Loucy (cell line): ENCODE measurements around the gene BBLN.

Experiments
- H2AFZ ChIP-seq: fragments of 200-600 bp; sonication (generic); 2 replicates; pipeline ENCODE4 v1.6.0; 2016; ENCODE audit warnings: antibody characterized with exemption, mild to moderate bottlenecking, low read length, moderate library complexity
- H3F3A ChIP-seq: fragments of 200-600 bp; 2 replicates; pipeline ENCODE4 v1.6.0; 2016; ENCODE audit warnings: antibody characterized with exemption, low read depth, mild to moderate bottlenecking
- H3K27me3 ChIP-seq: fragments of 200-600 bp; sonication (generic); 2 replicates; pipeline ENCODE4 v1.6.1; 2014; ENCODE audit warnings: low read length, mild to moderate bottlenecking; ENCODE audit not compliant: insufficient read depth, poor library complexity, severe bottlenecking
- H3K36me3 ChIP-seq: fragments of 200-600 bp; sonication (generic); 2 replicates; pipeline ENCODE4 v1.6.1; 2016; ENCODE audit warnings: low read length; ENCODE audit not compliant: insufficient read depth
- H3K4me1 ChIP-seq: fragments of 200-600 bp; sonication (generic); 2 replicates; pipeline ENCODE4 v1.5.1; 2014; ENCODE audit warnings: low read length, mild to moderate bottlenecking; ENCODE audit not compliant: insufficient read depth, poor library complexity, severe bottlenecking
- H3K4me2 ChIP-seq: fragments of 200-600 bp; sonication (generic); 2 replicates; pipeline ENCODE4 v1.6.0; 2014; ENCODE audit warnings: antibody characterized with exemption, low read length, low read depth, mild to moderate bottlenecking; ENCODE audit not compliant: poor library complexity, severe bottlenecking
- H3K4me3 ChIP-seq: fragments of 200-600 bp; sonication (generic); 2 replicates; pipeline ENCODE4 v1.5.1; 2014; ENCODE audit warnings: low read length, mild to moderate bottlenecking, mixed read lengths; ENCODE audit not compliant: poor library complexity, severe bottlenecking
- H3K79me2 ChIP-seq: fragments of 200-600 bp; sonication (generic); 2 replicates; pipeline ENCODE4 v1.6.1; 2014; ENCODE audit warnings: low read length; ENCODE audit not compliant: insufficient read depth
- H3K9ac ChIP-seq: fragments of 200-600 bp; sonication (generic); 2 replicates; pipeline ENCODE4 v1.6.0; 2014; ENCODE audit warnings: mild to moderate bottlenecking, low read depth, low read length, moderate library complexity; ENCODE audit not compliant: poor library complexity, severe bottlenecking
- H3K9me2 ChIP-seq: fragments of 200-600 bp; sonication (generic); replicated peaks from 2 replicates; pipeline ENCODE4 v1.6.1; 2016; ENCODE audit warnings: low read depth, low read length, mixed read lengths
- H3K9me3 ChIP-seq: fragments of 200-600 bp; sonication (generic); 2 replicates; pipeline ENCODE4 v1.6.1; 2014; ENCODE audit warnings: mild to moderate bottlenecking, antibody characterized with exemption, low read length, low read depth; ENCODE audit not compliant: insufficient read depth
- H4K20me1 ChIP-seq: fragments of 200-600 bp; sonication (generic); 2 replicates; pipeline ENCODE4 v1.6.0; 2014; ENCODE audit warnings: antibody characterized with exemption, low read length, mild to moderate bottlenecking; ENCODE audit not compliant: insufficient read depth, poor library complexity, severe bottlenecking
- EZH2phosphoT487 ChIP-seq: fragments of 200-600 bp; IDR thresholded peaks from 2 replicates; pipeline ENCODE4 v1.6.1; 2018; ENCODE audit warnings: antibody characterized with exemption, mild to moderate bottlenecking, moderate library complexity, borderline replicate concordance
- TF ChIP-seq, protein P1 (sequence below): fragments of 200-600 bp; sonication (generic); conservative IDR thresholded peaks from 2 replicates; pipeline ENCODE4 v1.5.1; 2014; ENCODE audit warnings: mild to moderate bottlenecking, antibody characterized with exemption, low read length

Gene BBLN

DNA sequence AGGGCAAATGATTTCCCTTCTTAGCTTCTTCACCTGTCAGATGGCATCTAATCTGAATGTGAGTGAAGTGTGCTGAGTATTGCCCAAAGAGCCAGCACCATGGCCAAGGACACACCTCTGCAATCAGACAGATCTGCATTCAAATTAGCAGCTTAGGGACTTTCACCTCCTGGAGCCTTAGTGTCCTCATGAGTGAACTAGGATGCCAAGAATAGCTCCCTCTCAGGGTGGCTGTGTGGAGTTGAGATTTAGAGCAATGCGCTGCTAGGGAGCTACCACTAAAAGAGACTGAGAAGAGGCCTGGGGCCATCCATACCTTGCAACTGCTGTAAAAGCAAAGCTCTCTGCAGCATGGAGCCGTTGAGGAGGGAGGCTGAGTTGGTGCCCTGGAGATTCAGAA lies 29.9 kb downstream of the BBLN start:
- Histone ChIP-seq H3K9me2 (no peaks in the 10 kb centered on the region), H3K79me2 (peaks cover 25% of the 10 kb centered on the region), H3K27me3 (no peaks in the 10 kb centered on the region), H3K4me2 (peak overlapping the region; percentile 99), H4K20me1 (no peaks in the 10 kb centered on the region), H3K9ac (peak overlapping the region; percentile 91), H3F3A (no peaks in the 10 kb centered on the region), H3K4me3 (peak overlapping the region; percentile 99), H3K9me3 (no peaks in the 10 kb centered on the region), H3K36me3 (no peaks in the 10 kb centered on the region; the same call in 1 of the 2 replicates), H3K4me1 (peaks cover 27% of the 10 kb centered on the region), H2AFZ (no peak overlapping the region)
- TF ChIP-seq EZH2phosphoT487, result no peak
- TF ChIP-seq, protein P1, sequence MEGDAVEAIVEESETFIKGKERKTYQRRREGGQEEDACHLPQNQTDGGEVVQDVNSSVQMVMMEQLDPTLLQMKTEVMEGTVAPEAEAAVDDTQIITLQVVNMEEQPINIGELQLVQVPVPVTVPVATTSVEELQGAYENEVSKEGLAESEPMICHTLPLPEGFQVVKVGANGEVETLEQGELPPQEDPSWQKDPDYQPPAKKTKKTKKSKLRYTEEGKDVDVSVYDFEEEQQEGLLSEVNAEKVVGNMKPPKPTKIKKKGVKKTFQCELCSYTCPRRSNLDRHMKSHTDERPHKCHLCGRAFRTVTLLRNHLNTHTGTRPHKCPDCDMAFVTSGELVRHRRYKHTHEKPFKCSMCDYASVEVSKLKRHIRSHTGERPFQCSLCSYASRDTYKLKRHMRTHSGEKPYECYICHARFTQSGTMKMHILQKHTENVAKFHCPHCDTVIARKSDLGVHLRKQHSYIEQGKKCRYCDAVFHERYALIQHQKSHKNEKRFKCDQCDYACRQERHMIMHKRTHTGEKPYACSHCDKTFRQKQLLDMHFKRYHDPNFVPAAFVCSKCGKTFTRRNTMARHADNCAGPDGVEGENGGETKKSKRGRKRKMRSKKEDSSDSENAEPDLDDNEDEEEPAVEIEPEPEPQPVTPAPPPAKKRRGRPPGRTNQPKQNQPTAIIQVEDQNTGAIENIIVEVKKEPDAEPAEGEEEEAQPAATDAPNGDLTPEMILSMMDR, result 0 out of 2 replicates have a peak, but pooled peaks have one; percentile 8

- Histone ChIP-seq H4K20me1 (no peaks in the 10 kb centered on the region), H3K27me3 (no peaks in the 10 kb centered on the region), H3K4me1 (peaks cover 27% of the 10 kb centered on the region), H3K9ac (peak overlapping the region; percentile 91), H3K9me2 (no peaks in the 10 kb centered on the region), H3K9me3 (no peaks in the 10 kb centered on the region), H3K4me3 (peak overlapping the region; percentile 99), H3F3A (no peaks in the 10 kb centered on the region), H3K4me2 (peak overlapping the region; percentile 99), H3K36me3 (no peaks in the 10 kb centered on the region), H3K79me2 (peaks cover 25% of the 10 kb centered on the region), H2AFZ (peak overlapping the region; percentile 99)
- TF ChIP-seq, protein P1, result no peak
- no peak for TF ChIP-seq EZH2phosphoT487
Observed at GRCh38 chr9:128190516-128191405, 30.7 kb downstream of the BBLN start.

DNA sequence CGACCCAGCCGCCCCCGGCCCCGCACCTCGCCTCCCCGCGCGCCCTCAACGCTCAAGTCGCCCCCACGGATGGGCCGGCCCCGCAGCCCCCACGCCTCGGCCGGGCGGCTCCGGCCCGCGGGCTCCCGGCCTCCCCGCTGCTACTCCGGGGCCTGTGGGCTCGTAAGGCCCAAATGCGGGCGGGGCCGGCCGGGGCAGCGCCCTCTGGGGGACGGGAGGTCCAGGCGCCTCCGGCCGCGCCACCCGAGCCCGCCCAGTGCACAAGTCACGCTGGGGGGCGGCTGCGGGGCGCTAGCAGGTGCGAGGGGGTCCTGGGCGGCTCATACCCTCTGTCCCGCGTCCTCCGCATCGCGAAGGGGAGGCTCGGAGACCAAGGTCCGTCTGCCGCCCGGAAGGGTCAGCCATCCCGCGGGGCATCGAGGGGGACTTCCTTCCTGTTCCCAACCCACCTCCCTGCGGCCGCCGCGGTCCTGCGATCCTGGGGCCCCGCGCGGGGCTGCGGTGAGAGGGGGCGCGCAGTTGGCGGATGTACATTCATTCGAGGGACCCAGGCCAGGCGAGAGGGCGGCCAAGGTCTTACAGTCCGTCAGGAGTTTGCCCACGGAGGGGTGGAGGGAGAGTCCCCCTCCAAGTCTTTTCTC lies 31.5 kb downstream of the BBLN start, which contains the start of gene CIZ1:
TSS of gene CIZ1 (minus strand) at position 167 of the 641 bp plus-strand sequence. CDS start 715 bp downstream, outside the sequence.
- Histone ChIP-seq H3K9me2 (no peaks in the 10 kb centered on the region), H3F3A (no peaks in the 10 kb centered on the region), H3K9me3 (no peaks in the 10 kb centered on the region), H3K79me2 (peaks cover 25% of the 10 kb centered on the region), H3K27me3 (no peaks in the 10 kb centered on the region), H3K9ac (peak within 1 kb of the TSS; percentile 91), H3K4me2 (peak within 1 kb of the TSS; percentile 99), H3K4me1 (peaks cover 27% of the 10 kb centered on the region), H3K4me3 (peak within 1 kb of the TSS; percentile 99), H4K20me1 (no peaks in the 10 kb centered on the region), H2AFZ (peak within 1 kb of the TSS; percentile 99), H3K36me3 (no peaks in the 10 kb centered on the region)
- TF ChIP-seq EZH2phosphoT487, result no peak
- TF ChIP-seq, protein P1, result peak; percentile 60
